Keratinocyte (primary cell): ENCODE data around the gene CPLX3. TPM values are rescaled to one million over a fixed set of nuclear protein-coding genes. Genes with fewer than 3 reads are reported as not detected.

Experiments
- DNase-seq: peaks from one replicate; pipeline ENCODE4 v3.0.0-alpha.2; 2011; ENCODE audit warnings: low read depth, missing footprints, low spot score
- FAIRE-seq: peaks from 2 replicates; lab custom pipeline; 2011; peaks lifted over from hg19 to GRCh38; lab: Jason Lieb, UNC
- H2AFZ ChIP-seq: 2 replicates; pipeline ENCODE4 v1.6.0; 2012; ENCODE audit warnings: low read length, control low read depth, inconsistent platforms; ENCODE audit not compliant: control insufficient read depth
- H3K27ac ChIP-seq: 2 replicates; pipeline ENCODE4 v1.5.1; 2011; ENCODE audit warnings: low read length; ENCODE audit not compliant: control insufficient read depth, insufficient read depth
- H3K27me3 ChIP-seq: 3 replicates; pipeline ENCODE4 v1.6.0; 2011; ENCODE audit warnings: low read length; ENCODE audit not compliant: control insufficient read depth, insufficient read depth; ENCODE audit errors: extremely low read depth
- H3K36me3 ChIP-seq, 2 experiments: 2 replicates in 1 of 2; 3 replicates in 1 of 2; pipeline ENCODE4 v1.5.1; 2011; ENCODE audit warnings: low read length in 2 of 2, mild to moderate bottlenecking in 1 of 2; ENCODE audit not compliant: control insufficient read depth in 2 of 2, insufficient read depth in 2 of 2; ENCODE audit errors: extremely low read depth in 1 of 2
- H3K4me1 ChIP-seq: 3 replicates; pipeline ENCODE4 v1.5.1; 2011; ENCODE audit warnings: low read length; ENCODE audit not compliant: control insufficient read depth, insufficient read depth; ENCODE audit errors: extremely low read depth
- H3K4me2 ChIP-seq: 3 replicates; pipeline ENCODE4 v1.6.0; 2011; ENCODE audit warnings: low read depth, low read length; ENCODE audit not compliant: control insufficient read depth, insufficient read depth; ENCODE audit errors: extremely low read depth
- H3K4me3 ChIP-seq, 3 experiments: fragments of 200-600 bp in 1 of 3; sonication (generic) in 1 of 3; 2 replicates in 2 of 3; 3 replicates in 1 of 3; pipeline ENCODE4 v1.5.1; 2011 to 2016; ENCODE audit warnings: low read length in 3 of 3, mild to moderate bottlenecking in 3 of 3, control low read depth in 2 of 3, inconsistent platforms in 1 of 3, low read depth in 1 of 3, mixed read lengths in 1 of 3, mixed run types in 1 of 3, moderate library complexity in 1 of 3; ENCODE audit not compliant: control insufficient read depth in 2 of 3, insufficient read depth in 2 of 3; ENCODE audit errors: extremely low read depth in 1 of 3
- H3K79me2 ChIP-seq: 2 replicates; pipeline ENCODE4 v1.6.0; 2012; ENCODE audit warnings: low read length; ENCODE audit not compliant: control insufficient read depth, insufficient read depth
- H3K9ac ChIP-seq: 3 replicates; pipeline ENCODE4 v1.6.0; 2011; ENCODE audit warnings: low read length; ENCODE audit not compliant: control insufficient read depth, insufficient read depth; ENCODE audit errors: extremely low read depth
- H3K9me1 ChIP-seq: 3 replicates; pipeline ENCODE4 v1.6.0; 2011; ENCODE audit warnings: low read length; ENCODE audit not compliant: control insufficient read depth, insufficient read depth; ENCODE audit errors: extremely low read depth
- H3K9me3 ChIP-seq: 2 replicates; pipeline ENCODE4 v1.5.1; 2012; ENCODE audit warnings: low read depth, low read length; ENCODE audit not compliant: control insufficient read depth
- H4K20me1 ChIP-seq: 3 replicates; pipeline ENCODE4 v1.6.0; 2011; ENCODE audit warnings: low read length; ENCODE audit not compliant: control insufficient read depth, insufficient read depth; ENCODE audit errors: extremely low read depth
- CTCF ChIP-seq, 3 experiments: IDR thresholded peaks in 1 of 3; conservative IDR thresholded peaks in 1 of 3; optimal IDR thresholded peaks in 1 of 3; 2 replicates in 2 of 3; 3 replicates in 1 of 3; pipeline versions ENCODE3 to v1.5.1; 2011; ENCODE audit warnings: low read length in 3 of 3, mild to moderate bottlenecking in 3 of 3, moderate library complexity in 2 of 3, control low read depth in 1 of 3, inconsistent platforms in 1 of 3; ENCODE audit not compliant: insufficient read depth in 2 of 3; ENCODE audit errors: extremely low read depth in 1 of 3
- EZH2 ChIP-seq: IDR thresholded peaks from one replicate; pipeline ENCODE4 v1.6.1; 2012; ENCODE audit warnings: inconsistent platforms, mild to moderate bottlenecking, low read length, moderate library complexity
- dilution Hi-C: fragments of 300-500 bp; cut with MboI; formaldehyde crosslinking; loops from one replicate; pipeline ENCODE4 v1.7.0; 2020; ENCODE audit warnings: low sequenced_read_pairs; ENCODE audit not compliant: extremely low pct_ligation_motif_present
- polyA plus RNA-seq, 5 experiments: library from polyadenylated mRNA; depleted of rRNA in 3 of 5; stranded (reverse) in 3 of 5; stranded (forward) in 1 of 5; unstranded in 1 of 5; fragments of >200 nt; gene quantifications; 1 replicate in 1 of 5; 2 replicates in 3 of 5; 3 replicates in 1 of 5; pipeline versions ENCODE4 v1.2.1 to v1.2.3, GENCODE V29; 2011 to 2012; ENCODE audit warnings: missing spikeins in 2 of 5, low read depth in 1 of 5, low replicate concordance in 1 of 5

The CPLX3 gene
- polyA plus RNA-seq, 1 donor (not counting 4 experiments of a cell fraction or from before 2014, with no cell fraction given): not detected

GRCh38 chr15:74809956-74810355 is 16.5 kb upstream of the CPLX3 start:
- no peak overlapping the region for H2AFZ ChIP-seq
- H3K9me1 ChIP-seq: no peaks in the 10 kb centered on the region
- no peaks in the 10 kb centered on the region for H3K27me3 ChIP-seq
- no peaks in the 10 kb centered on the region for H3K79me2 ChIP-seq
- no peak for TF ChIP-seq EZH2
- no peak for TF ChIP-seq CTCF (optimal IDR thresholded peaks at IDR 0.05 in 1 of 3, IDR thresholded peaks at IDR 0.05 in 1 of 3, conservative IDR thresholded peaks at IDR 0.05 in 1 of 3; ENCODE audit: extremely low read depth in 1 of 3, insufficient read depth in 2 of 3, low read length in 3 of 3)
- DNase-seq (no peak), FAIRE-seq (no peak)
- peaks cover 7% of the 10 kb centered on the region for H3K4me1 ChIP-seq
- no peak overlapping the region for H3K4me2 ChIP-seq
- no peak overlapping the region for H3K4me3 ChIP-seq
- no peaks in the 10 kb centered on the region for H3K36me3 ChIP-seq
- H3K9me3 ChIP-seq: no peaks in the 10 kb centered on the region
- H3K27ac ChIP-seq: no peak overlapping the region
- dilution Hi-C loops: no loop called here
- H4K20me1 ChIP-seq: peaks cover 3% of the 10 kb centered on the region
- no peak overlapping the region for H3K9ac ChIP-seq

DNA sequence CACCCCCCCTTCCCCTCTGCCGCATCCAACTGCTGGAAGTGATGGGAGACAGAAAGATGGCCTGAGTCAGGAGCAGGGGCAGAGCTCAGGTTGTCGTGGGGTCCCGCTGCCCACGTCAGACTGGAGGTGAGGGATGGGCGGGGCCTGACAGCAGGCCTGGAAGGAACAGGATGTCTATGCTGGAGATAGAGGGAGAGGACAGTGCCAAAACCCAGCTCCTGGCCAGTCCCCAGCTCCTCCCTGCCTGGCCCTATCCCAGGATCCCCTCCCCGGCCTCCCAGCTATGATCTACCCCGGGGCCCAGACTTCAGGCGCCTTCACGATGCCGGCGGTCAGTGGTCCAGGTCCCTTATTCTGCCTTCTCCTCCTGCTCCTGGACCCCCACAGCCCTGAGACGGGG is 13.9 kb upstream of the CPLX3 start, which contains the start of gene LMAN1L:
Gene LMAN1L, plus strand, starts transcription at position 303 of the 400 bp plus-strand sequence. Its CDS starts 20 bp downstream, at position 323.
- no peak within 1 kb of the TSS for H2AFZ ChIP-seq
- FAIRE-seq: no peak

More for the DNA sequence above, 13.9 kb upstream of the CPLX3 start, which contains the start of gene LMAN1L:
- Histone ChIP-seq H3K4me2 (no peak within 1 kb of the TSS), H3K9ac (no peak within 1 kb of the TSS), H3K4me1 (peaks cover 15% of the 10 kb centered on the region), H3K4me3 (no peak within 1 kb of the TSS), H3K27me3 (no peaks in the 10 kb centered on the region), H3K79me2 (no peaks in the 10 kb centered on the region), H3K9me1 (no peaks in the 10 kb centered on the region), H3K27ac (no peak within 1 kb of the TSS), H3K9me3 (no peaks in the 10 kb centered on the region), H4K20me1 (peaks cover 6% of the 10 kb centered on the region), H3K36me3 (no peaks in the 10 kb centered on the region)
- no peak for TF ChIP-seq CTCF (optimal IDR thresholded peaks at IDR 0.05 in 1 of 3, IDR thresholded peaks at IDR 0.05 in 1 of 3, conservative IDR thresholded peaks at IDR 0.05 in 1 of 3; ENCODE audit: extremely low read depth in 1 of 3, insufficient read depth in 2 of 3, low read length in 3 of 3)
- TF ChIP-seq EZH2: no peak
- DNase-seq: no peak
- dilution Hi-C loops: no loop called here
